ENCODE data around the gene ADAMTS18.

The ADAMTS18 gene

DNA sequence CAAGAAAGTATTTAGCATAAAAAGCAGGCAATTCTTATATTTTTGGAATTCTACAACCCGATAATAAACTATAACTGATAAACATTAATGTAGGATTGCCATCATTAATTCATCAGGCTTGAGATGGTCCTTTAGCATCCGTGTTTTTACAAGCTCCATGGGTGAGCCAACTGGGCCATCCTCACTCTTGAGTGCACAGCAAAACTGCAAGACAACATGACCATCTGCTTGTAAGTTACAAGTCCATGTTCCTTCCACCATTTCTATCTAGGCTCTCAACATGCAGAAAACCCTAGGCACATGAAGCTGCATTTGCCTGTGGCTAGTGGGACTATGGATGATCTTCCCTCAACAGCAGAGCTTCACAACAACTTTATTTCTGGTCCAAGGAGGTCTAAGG is 40.1 kb downstream of the ADAMTS18 start:
- TF ChIP-seq, protein P1, sequence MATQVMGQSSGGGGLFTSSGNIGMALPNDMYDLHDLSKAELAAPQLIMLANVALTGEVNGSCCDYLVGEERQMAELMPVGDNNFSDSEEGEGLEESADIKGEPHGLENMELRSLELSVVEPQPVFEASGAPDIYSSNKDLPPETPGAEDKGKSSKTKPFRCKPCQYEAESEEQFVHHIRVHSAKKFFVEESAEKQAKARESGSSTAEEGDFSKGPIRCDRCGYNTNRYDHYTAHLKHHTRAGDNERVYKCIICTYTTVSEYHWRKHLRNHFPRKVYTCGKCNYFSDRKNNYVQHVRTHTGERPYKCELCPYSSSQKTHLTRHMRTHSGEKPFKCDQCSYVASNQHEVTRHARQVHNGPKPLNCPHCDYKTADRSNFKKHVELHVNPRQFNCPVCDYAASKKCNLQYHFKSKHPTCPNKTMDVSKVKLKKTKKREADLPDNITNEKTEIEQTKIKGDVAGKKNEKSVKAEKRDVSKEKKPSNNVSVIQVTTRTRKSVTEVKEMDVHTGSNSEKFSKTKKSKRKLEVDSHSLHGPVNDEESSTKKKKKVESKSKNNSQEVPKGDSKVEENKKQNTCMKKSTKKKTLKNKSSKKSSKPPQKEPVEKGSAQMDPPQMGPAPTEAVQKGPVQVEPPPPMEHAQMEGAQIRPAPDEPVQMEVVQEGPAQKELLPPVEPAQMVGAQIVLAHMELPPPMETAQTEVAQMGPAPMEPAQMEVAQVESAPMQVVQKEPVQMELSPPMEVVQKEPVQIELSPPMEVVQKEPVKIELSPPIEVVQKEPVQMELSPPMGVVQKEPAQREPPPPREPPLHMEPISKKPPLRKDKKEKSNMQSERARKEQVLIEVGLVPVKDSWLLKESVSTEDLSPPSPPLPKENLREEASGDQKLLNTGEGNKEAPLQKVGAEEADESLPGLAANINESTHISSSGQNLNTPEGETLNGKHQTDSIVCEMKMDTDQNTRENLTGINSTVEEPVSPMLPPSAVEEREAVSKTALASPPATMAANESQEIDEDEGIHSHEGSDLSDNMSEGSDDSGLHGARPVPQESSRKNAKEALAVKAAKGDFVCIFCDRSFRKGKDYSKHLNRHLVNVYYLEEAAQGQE (IDR thresholded peaks at IDR 0.05; ENCODE audit: insufficient read depth in 1 of 2, low read depth in 2 of 2, low read length in 2 of 2), result no peak
- no peak for TF ChIP-seq TAF1 (IDR thresholded peaks at IDR 0.05; ENCODE audit: borderline replicate concordance, insufficient read depth, low read length)
- TF ChIP-seq FOXP2 (optimal IDR thresholded peaks at IDR 0.05; ENCODE audit: borderline replicate concordance, extremely low read depth, extremely low read length, insufficient read depth), result no peak
- no peak for TF ChIP-seq POLR2AphosphoS5 (IDR thresholded peaks at IDR 0.05; ENCODE audit: low read depth, low read length)
- TF ChIP-seq SIN3A (IDR thresholded peaks at IDR 0.05; ENCODE audit: borderline replicate concordance, insufficient read depth, low read length), result no peak

DNA sequence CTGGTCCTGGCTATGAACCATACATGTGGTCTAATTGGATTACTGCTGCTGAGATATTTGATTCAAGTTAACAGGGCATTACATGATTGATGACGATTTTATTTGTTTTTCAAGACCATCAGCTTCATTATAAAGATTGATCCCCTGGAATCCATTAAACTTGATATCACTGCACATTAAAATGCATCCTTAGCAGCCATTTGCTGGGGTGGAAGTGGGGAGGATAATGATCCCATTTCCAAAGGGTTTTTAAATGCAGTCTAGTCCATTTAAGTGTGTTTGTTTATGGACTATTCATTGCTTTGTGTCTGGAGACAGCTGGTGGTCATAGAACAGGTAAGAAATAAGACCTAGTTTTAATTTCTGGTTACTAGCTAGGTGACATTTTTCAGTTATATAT is 40.9 kb downstream of the ADAMTS18 start:
- TF ChIP-seq, protein P1 (IDR thresholded peaks at IDR 0.05; ENCODE audit: insufficient read depth in 1 of 2, low read depth in 2 of 2, low read length in 2 of 2), result no peak
- no peak for TF ChIP-seq POLR2AphosphoS5 (IDR thresholded peaks at IDR 0.05; ENCODE audit: low read depth, low read length)

DNA sequence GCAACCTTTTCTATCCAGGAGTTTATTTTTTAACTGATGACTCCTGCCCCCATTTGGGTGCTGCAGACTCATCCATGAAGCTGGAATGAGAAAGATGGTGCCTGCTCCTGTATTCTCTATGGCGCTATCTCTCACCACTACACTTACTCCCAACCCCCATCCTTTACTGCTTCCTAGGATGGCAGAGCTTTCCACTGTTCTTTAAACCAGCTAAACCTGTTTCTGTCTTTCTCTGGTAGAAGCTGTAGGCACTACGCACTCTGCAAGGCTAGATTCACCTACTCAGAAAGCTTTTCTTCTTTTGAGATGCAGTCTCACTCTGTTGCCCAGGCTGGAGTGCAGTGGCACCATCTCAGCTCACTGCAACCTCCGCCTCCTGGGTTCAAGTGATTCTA is 47.0 kb downstream of the ADAMTS18 start:
- TF ChIP-seq, protein P1 (IDR thresholded peaks at IDR 0.05; ENCODE audit: insufficient read depth in 1 of 2, low read depth in 2 of 2, low read length in 2 of 2), result no peak
- no peak for TF ChIP-seq POLR2AphosphoS5 (IDR thresholded peaks at IDR 0.05; ENCODE audit: low read depth, low read length)
- TF ChIP-seq TAF1 (IDR thresholded peaks at IDR 0.05; ENCODE audit: borderline replicate concordance, insufficient read depth, low read length), result no peak
- no peak for TF ChIP-seq SIN3A (IDR thresholded peaks at IDR 0.05; ENCODE audit: borderline replicate concordance, insufficient read depth, low read length)
- TF ChIP-seq FOXP2 (optimal IDR thresholded peaks at IDR 0.05; ENCODE audit: borderline replicate concordance, extremely low read depth, extremely low read length, insufficient read depth), result no peak

DNA sequence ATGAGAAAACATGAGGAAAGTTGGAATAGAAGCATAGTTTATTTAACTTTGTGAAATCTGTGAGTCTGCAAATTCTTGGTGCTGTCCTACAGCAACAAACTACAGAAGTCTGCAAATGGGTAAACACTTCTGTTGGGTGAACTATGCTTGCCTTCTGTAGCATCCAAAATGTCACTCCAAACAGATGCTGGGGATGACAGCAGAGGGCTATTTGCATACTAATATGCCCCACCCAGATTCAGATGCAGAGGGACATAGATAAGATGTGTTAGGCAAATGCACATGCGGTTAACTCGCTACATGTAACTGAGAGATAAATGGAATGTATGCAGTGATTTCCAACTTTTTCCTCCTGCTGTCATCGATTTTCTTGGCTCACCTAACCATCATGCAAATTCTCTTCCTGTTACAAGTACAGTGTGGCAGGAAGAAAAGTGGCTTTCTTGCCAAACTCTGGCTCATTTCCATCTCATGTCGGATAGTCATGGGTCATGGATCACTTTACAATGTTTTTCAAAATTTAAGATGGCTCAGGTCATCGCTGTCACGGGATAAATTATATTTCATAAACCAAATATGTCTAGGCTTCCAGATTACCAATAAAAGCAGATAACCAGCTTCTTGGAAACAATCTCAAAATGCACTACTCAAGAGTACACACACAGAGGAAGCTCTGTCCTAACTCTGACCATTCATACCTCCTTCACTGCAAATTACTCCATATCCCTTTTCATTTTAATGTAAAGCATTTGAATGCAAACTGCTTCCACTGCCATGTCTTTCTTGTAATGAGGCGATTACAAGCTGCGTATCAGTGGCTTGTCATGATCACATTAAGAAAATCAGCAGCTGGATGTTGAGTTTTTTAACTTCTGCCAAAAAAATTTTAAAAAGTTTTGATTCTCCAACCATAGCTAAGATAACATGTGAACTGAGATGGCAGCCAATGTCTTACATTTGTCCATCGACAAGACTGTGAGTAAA is 47.7 kb downstream of the ADAMTS18 start:
- no peak for TF ChIP-seq FOXP2 (optimal IDR thresholded peaks at IDR 0.05; ENCODE audit: borderline replicate concordance, extremely low read depth, extremely low read length, insufficient read depth)
- no peak for TF ChIP-seq POLR2AphosphoS5 (IDR thresholded peaks at IDR 0.05; ENCODE audit: low read depth, low read length)
- TF ChIP-seq, protein P1 (IDR thresholded peaks at IDR 0.05; ENCODE audit: insufficient read depth in 1 of 2, low read depth in 2 of 2, low read length in 2 of 2), result no peak
- no peak for TF ChIP-seq SIN3A (IDR thresholded peaks at IDR 0.05; ENCODE audit: borderline replicate concordance, insufficient read depth, low read length)
